ENCODE data around the gene HAGH. TPM values are rescaled to one million over a fixed set of nuclear protein-coding genes. Genes with fewer than 3 reads are reported as not detected.
"Not testable (repeated sequence)": the region's sequence is repeated elsewhere in the genome, so short reads cannot be mapped to it uniquely, and the experiment has no call there.

HAGH gene
- total RNA-seq, 1 experiment from 2014 or later, result 48.1 TPM

DNA sequence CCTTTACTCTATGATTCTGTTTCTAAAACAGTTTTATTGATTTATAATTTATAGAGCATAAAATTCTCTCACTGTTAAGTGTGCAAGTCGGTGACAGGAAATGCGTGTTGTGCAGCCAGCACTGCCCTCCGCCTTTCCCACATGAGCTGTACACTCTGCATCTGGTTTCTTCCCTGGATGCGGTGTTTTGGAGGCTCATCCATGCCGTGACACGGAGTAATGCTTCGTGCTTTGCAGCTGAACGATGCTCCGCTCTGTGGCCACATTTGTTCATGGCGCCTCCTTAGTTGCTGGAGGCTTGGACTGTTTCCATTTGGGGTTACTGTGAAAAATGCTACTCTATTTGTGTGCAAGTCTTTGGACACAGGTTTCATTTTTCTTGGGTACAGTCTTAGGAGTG, 25.9 kb downstream of the HAGH start:
- BruUV-seq (replicated peaks), result no TSS peak
- ChIA-PET CTCF (interaction anchor here (0.7 kb wide), 1 partner anchor 77 kb away, joined by 3 read pairs; no protein-coding TSS in a partner anchor), POLR2A (no interaction called here)
- TF ChIP-seq, protein P1, sequence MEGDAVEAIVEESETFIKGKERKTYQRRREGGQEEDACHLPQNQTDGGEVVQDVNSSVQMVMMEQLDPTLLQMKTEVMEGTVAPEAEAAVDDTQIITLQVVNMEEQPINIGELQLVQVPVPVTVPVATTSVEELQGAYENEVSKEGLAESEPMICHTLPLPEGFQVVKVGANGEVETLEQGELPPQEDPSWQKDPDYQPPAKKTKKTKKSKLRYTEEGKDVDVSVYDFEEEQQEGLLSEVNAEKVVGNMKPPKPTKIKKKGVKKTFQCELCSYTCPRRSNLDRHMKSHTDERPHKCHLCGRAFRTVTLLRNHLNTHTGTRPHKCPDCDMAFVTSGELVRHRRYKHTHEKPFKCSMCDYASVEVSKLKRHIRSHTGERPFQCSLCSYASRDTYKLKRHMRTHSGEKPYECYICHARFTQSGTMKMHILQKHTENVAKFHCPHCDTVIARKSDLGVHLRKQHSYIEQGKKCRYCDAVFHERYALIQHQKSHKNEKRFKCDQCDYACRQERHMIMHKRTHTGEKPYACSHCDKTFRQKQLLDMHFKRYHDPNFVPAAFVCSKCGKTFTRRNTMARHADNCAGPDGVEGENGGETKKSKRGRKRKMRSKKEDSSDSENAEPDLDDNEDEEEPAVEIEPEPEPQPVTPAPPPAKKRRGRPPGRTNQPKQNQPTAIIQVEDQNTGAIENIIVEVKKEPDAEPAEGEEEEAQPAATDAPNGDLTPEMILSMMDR (IDR thresholded peaks at IDR 0.05; ENCODE audit: insufficient read depth in 1 of 2, low read depth in 1 of 2, low read length in 1 of 2, severe bottlenecking in 1 of 2, unreplicated experiment in 1 of 2), result no peak
- no peak overlapping the region for H3K27ac Mint-ChIP-seq (ENCODE audit: unreplicated experiment)
- intact Hi-C loops (cut with micrococcal nuclease; ENCODE audit: unreplicated experiment), result no loop called here
- no peak overlapping the region for H3K4me3 ChIP-seq (ENCODE audit: low read depth, low read length)
- no peaks in the 10 kb centered on the region for H3K9me3 Mint-ChIP-seq (ENCODE audit: unreplicated experiment)
- H3K9me3 ChIP-seq, result peaks cover 14% of the 10 kb centered on the region; the same call in 1 of the 2 replicates
- peaks cover 5% of the 10 kb centered on the region for H3K36me3 Mint-ChIP-seq (ENCODE audit: insufficient read depth, unreplicated experiment)
- H3K4me1 Mint-ChIP-seq (ENCODE audit: low read depth, unreplicated experiment), result no peaks in the 10 kb centered on the region
- no peaks in the 10 kb centered on the region for H3K27me3 Mint-ChIP-seq (ENCODE audit: insufficient read depth, unreplicated experiment)
- H3K36me3 ChIP-seq (ENCODE audit: control insufficient read depth, insufficient read depth, low read length), result no peaks in the 10 kb centered on the region
- no peak overlapping the region for H3K4me3 Mint-ChIP-seq (ENCODE audit: unreplicated experiment)
- H3K27me3 ChIP-seq (replicated peaks; ENCODE audit: control insufficient read depth, insufficient read depth, low read length), result no peaks in the 10 kb centered on the region
- DNase-seq, result no peak
- no peaks in the 10 kb centered on the region for H3K4me1 ChIP-seq

DNA sequence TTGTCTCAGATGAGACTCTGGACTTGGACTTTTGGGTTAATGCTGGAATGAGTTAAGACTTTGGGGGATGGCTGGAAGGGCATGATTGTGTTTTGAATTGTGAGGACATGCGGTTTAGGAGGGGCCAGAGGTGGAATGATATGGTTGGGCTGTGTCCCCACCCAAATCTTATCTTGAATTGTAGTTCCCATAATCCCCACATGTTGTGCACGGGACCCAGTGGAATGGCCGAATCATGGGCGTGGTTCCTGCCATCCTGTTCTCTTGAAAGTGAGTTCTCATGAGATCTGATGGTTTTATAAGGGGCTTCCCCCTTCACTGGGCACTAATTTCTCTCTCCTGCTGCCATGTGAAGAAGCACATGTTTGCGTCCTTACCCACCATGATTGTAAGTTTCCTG, 27.4 kb downstream of the HAGH start:
- H3K27me3 ChIP-seq (replicated peaks; ENCODE audit: control insufficient read depth, insufficient read depth, low read length); H3K4me1 Mint-ChIP-seq (ENCODE audit: low read depth, unreplicated experiment); intact Hi-C loops (cut with micrococcal nuclease; ENCODE audit: unreplicated experiment); DNase-seq; H3K36me3 ChIP-seq (ENCODE audit: control insufficient read depth, insufficient read depth, low read length); H3K9me3 Mint-ChIP-seq (ENCODE audit: unreplicated experiment); BruUV-seq (replicated peaks); POLR2A ChIA-PET; H3K4me3 Mint-ChIP-seq (ENCODE audit: unreplicated experiment); H3K4me3 ChIP-seq (ENCODE audit: low read depth, low read length); H3K36me3 Mint-ChIP-seq (ENCODE audit: insufficient read depth, unreplicated experiment); H3K27me3 Mint-ChIP-seq (ENCODE audit: insufficient read depth, unreplicated experiment); H3K27ac Mint-ChIP-seq (ENCODE audit: unreplicated experiment); H3K4me1 ChIP-seq; CTCF ChIA-PET: not testable (repeated sequence)
- peaks cover 14% of the 10 kb centered on the region; the same call in 1 of the 2 replicates for H3K9me3 ChIP-seq

DNA sequence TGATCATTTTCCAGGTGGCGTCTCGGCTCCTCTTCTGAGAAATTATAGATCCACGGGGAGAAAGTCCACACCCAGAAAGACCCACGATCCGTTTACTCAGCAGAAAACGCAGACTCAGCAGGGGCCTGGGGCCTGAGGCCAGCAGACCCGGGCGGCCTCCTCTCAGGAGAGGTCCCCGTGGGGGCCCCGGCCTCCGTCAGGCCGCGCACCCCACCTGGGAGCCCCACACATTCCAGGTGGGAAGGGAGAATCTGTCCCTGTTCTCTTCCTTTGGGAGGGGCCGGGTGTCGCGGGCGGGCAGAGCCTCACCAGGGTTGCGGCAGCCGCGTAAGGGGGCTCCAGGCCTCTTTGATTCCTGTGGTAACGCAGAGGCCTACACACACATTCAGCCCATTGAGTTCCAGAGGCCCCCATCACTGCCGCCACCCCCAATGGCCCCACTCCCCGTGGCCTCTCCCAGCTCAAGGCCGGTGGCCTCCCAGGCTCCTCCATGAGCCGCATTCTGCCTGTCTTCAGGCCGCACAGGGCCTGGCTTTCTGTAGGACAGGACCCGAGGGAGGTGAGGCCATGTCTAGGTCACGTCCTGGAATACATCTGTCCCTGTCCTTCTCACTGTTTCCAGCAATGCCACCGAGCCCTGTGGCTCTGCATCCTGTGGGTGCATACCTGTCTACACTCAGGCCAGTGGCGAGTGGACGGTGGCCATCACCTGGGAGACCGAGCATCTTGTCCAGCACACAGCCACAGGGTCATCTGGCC, 31.5 kb downstream of the HAGH start:
- no TSS peak for BruUV-seq (replicated peaks)
- Histone ChIP-seq H3K9me3 (peaks cover 14% of the 10 kb centered on the region; the same call in 1 of the 2 replicates), H3K36me3 (ENCODE audit: control insufficient read depth, insufficient read depth, low read length) (no peaks in the 10 kb centered on the region), H3K27me3 (replicated peaks; ENCODE audit: control insufficient read depth, insufficient read depth, low read length) (no peaks in the 10 kb centered on the region), H3K4me3 (ENCODE audit: low read depth, low read length) (no peak overlapping the region), H3K4me1 (no peaks in the 10 kb centered on the region)
- ChIA-PET POLR2A (no interaction called here), CTCF (no interaction called here)
- H3K27ac Mint-ChIP-seq (ENCODE audit: unreplicated experiment), result no peak overlapping the region
- TF ChIP-seq, protein P1 (IDR thresholded peaks at IDR 0.05; ENCODE audit: insufficient read depth in 1 of 2, low read depth in 1 of 2, low read length in 1 of 2, severe bottlenecking in 1 of 2, unreplicated experiment in 1 of 2), result no peak
- H3K27me3 Mint-ChIP-seq (ENCODE audit: insufficient read depth, unreplicated experiment), result no peaks in the 10 kb centered on the region
- no peaks in the 10 kb centered on the region for H3K4me1 Mint-ChIP-seq (ENCODE audit: low read depth, unreplicated experiment)
- no peak overlapping the region for H3K4me3 Mint-ChIP-seq (ENCODE audit: unreplicated experiment)
- H3K36me3 Mint-ChIP-seq (ENCODE audit: insufficient read depth, unreplicated experiment), result no peaks in the 10 kb centered on the region
- no peak for DNase-seq
- intact Hi-C loops (cut with micrococcal nuclease; ENCODE audit: unreplicated experiment), result no loop called here
- no peaks in the 10 kb centered on the region for H3K9me3 Mint-ChIP-seq (ENCODE audit: unreplicated experiment)

Measured in Caco-2 (cell line).